Gastrocnemius medialis (tissue), 4 donors: ENCODE data around the gene VPS35L.

Experiments
- POLR2A ChIP-seq, 2 donors: fragments of 450-650 bp; IDR thresholded peaks; one replicate each; pipeline ENCODE4 v1.6.1; 2017; ENCODE audit warnings: antibody characterized with exemption in 2 of 2, mild to moderate bottlenecking in 2 of 2, moderate library complexity in 2 of 2
- TF ChIP-seq, protein P1 (sequence below), 5 experiments: fragments of 450-650 bp in 3 of 5; fragments of 200-600 bp in 2 of 5; sonication (generic) in 2 of 5; IDR thresholded peaks in 4 of 5; conservative IDR thresholded peaks in 1 of 5; 1 replicate in 4 of 5; 2 replicates in 1 of 5; pipeline ENCODE4 v1.5.1; 2016 to 2019; ENCODE audit warnings: antibody characterized with exemption in 5 of 5, mild to moderate bottlenecking in 3 of 5, moderate library complexity in 3 of 5

DNA sequence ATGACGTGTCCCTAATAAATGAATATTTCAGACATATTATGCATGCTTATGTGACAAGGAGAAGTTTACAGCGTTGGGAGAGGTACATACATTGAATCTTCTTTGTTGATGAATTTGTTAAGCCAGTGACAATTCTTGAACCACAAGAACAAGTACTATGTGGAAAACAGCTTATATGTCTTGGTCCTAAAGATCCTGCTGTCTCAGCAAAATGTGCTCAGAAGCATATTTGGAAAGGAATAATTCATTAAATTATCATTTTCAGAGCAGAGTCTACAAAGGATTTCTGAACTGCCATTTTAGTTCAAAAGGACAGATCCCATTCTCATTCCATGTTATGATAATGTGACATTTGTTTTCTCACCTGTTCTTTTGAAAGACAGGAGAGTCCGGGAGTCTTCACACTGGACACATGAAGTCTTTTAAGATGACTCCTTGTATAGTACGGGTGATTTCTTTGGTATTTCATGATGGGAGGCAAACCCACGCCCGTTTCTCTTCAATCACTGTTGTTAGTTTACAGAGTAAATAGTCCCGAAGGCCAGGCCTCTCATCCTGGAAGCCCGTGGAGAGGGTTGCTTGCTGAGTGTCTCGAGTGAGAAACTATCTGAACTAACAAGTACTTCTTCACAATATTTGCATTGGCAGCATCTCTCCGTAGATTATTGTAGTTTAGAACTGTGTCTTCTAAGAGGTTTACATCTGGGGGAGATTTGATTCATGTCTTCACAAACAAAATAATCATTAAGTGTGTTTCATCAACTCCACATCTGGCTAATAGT, 26.7 kb downstream of the VPS35L start:
- TF ChIP-seq, protein P1, sequence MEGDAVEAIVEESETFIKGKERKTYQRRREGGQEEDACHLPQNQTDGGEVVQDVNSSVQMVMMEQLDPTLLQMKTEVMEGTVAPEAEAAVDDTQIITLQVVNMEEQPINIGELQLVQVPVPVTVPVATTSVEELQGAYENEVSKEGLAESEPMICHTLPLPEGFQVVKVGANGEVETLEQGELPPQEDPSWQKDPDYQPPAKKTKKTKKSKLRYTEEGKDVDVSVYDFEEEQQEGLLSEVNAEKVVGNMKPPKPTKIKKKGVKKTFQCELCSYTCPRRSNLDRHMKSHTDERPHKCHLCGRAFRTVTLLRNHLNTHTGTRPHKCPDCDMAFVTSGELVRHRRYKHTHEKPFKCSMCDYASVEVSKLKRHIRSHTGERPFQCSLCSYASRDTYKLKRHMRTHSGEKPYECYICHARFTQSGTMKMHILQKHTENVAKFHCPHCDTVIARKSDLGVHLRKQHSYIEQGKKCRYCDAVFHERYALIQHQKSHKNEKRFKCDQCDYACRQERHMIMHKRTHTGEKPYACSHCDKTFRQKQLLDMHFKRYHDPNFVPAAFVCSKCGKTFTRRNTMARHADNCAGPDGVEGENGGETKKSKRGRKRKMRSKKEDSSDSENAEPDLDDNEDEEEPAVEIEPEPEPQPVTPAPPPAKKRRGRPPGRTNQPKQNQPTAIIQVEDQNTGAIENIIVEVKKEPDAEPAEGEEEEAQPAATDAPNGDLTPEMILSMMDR (IDR thresholded peaks at IDR 0.05 in 4 of 5, conservative IDR thresholded peaks at IDR 0.05 in 1 of 5) = no peak
- no peak for TF ChIP-seq POLR2A (IDR thresholded peaks at IDR 0.05)
